A549 (cell line): ENCODE results near the gene SUN1. TPM values are rescaled to one million over a fixed set of nuclear protein-coding genes. Genes with fewer than 3 reads are reported as not detected.

Experiments used
- ATAC-seq, 2 experiments: fragments of 200-7000 bp in 1 of 2; fragments of >200 bp in 1 of 2; cut with Nextera tagmentation in 1 of 2; cut with Tn5 transposase in 1 of 2; 3 replicates each; pipeline versions ENCODE4 v1.8.0 to v1.9.1; 2018 to 2020; ENCODE audit warnings: mild to moderate bottlenecking in 1 of 2, moderate library complexity in 1 of 2
- CTCF ChIA-PET: fragments of 300-600 bp; sonication (Branson Sonifier 250); formaldehyde crosslinking; extraction: SDS; loops from one replicate; lab custom pipeline; 2021; ENCODE audit warnings: antibody characterized with exemption, inconsistent platforms; lab: Yijun Ruan, JAX
- POLR2A ChIA-PET: fragments of 350-600 bp; formaldehyde crosslinking; extraction: SDS; loops from one replicate; lab custom pipeline; 2021; ENCODE audit warnings: antibody characterized with exemption, inconsistent platforms; lab: Yijun Ruan, JAX
- DNase-seq, 2 experiments: peaks; one replicate each; pipeline versions ENCODE4 v3.0.0 to v3.0.0-alpha.2; 2011 to 2016; ENCODE audit warnings: low read depth in 1 of 2, low spot score in 1 of 2
- FAIRE-seq: peaks from 2 replicates; lab custom pipeline; 2011; peaks lifted over from hg19 to GRCh38; lab: Jason Lieb, UNC
- H3K27ac ChIP-seq, 2 experiments: fragments of >200 bp; sonication (Bioruptor Twin); formaldehyde crosslinking; 3 replicates each; pipeline ENCODE4 v1.5.1; 2016 to 2017
- H3K4me1 ChIP-seq: fragments of >200 bp; sonication (Bioruptor Twin); formaldehyde crosslinking; 3 replicates; pipeline ENCODE4 v1.6.1; 2016
- H3K4me2 ChIP-seq: fragments of >200 bp; sonication (Bioruptor Twin); formaldehyde crosslinking; 3 replicates; pipeline ENCODE4 v1.6.1; 2016
- H3K4me3 ChIP-seq: fragments of >200 bp; sonication (Bioruptor Twin); formaldehyde crosslinking; 3 replicates; pipeline ENCODE4 v1.5.1; 2016
- H3K9me3 ChIP-seq: fragments of >200 bp; sonication (Bioruptor Twin); formaldehyde crosslinking; 3 replicates; pipeline ENCODE4 v1.6.1; 2016
- ATOH8 ChIP-seq: fragments of 250-450 bp; sonication (Bioruptor Pico); IDR thresholded peaks from 2 replicates; pipeline ENCODE4 v1.5.0; 2020; ENCODE audit warnings: low read depth, mild to moderate bottlenecking, moderate library complexity
- CEBPB ChIP-seq, 2 experiments: fragments of >200 bp in 1 of 2; sonication (Bioruptor Twin) in 1 of 2; formaldehyde crosslinking in 1 of 2; IDR thresholded peaks; 2 replicates each; pipeline ENCODE4 v1.6.1; 2012 to 2016
- CHD2 ChIP-seq: fragments of 150-350 bp; IDR thresholded peaks from 2 replicates; pipeline ENCODE4 v1.6.1; 2014; ENCODE audit warnings: low read length; ENCODE audit not compliant: partially characterized antibody
- CHD4 ChIP-seq: fragments of 200-600 bp; sonication (generic); IDR thresholded peaks from 2 replicates; pipeline ENCODE4 v1.6.1; 2016; ENCODE audit warnings: antibody characterized with exemption, mild to moderate bottlenecking, borderline replicate concordance
- EHMT2 ChIP-seq: fragments of 200-600 bp; sonication (generic); IDR thresholded peaks from 2 replicates; pipeline ENCODE4 v1.6.1; 2016; ENCODE audit warnings: antibody characterized with exemption, low read depth, mild to moderate bottlenecking, moderate library complexity
- ELK1 ChIP-seq: fragments of 150-350 bp; IDR thresholded peaks from 2 replicates; pipeline ENCODE4 v1.6.1; 2014; ENCODE audit warnings: low read depth, mild to moderate bottlenecking, low read length
- ESRRA ChIP-seq: fragments of 150-350 bp; IDR thresholded peaks from 2 replicates; pipeline ENCODE4 v1.6.1; 2014; ENCODE audit warnings: mild to moderate bottlenecking, low read length, borderline replicate concordance
- FOSB ChIP-seq: fragments of 250-450 bp; sonication (Bioruptor Pico); IDR thresholded peaks from 2 replicates; pipeline ENCODE4 v1.5.0; 2020; ENCODE audit warnings: mild to moderate bottlenecking, moderate library complexity
- FOSL2 ChIP-seq, 2 experiments: fragments of 450-650 bp in 1 of 2; fragments of >200 bp in 1 of 2; sonication (Bioruptor Twin) in 1 of 2; formaldehyde crosslinking; IDR thresholded peaks; 2 replicates each; pipeline versions ENCODE4 v1.5.0 to v1.6.1; 2016 to 2020; ENCODE audit warnings: mild to moderate bottlenecking in 1 of 2, moderate library complexity in 1 of 2
- FOXS1 ChIP-seq: fragments of 250-450 bp; sonication (Bioruptor Pico); IDR thresholded peaks from 2 replicates; pipeline ENCODE4 v1.5.0; 2020; ENCODE audit warnings: mild to moderate bottlenecking, moderate library complexity
- GATA3 ChIP-seq: IDR thresholded peaks from 2 replicates; pipeline ENCODE4 v1.6.1; 2012; ENCODE audit warnings: borderline replicate concordance
- HDAC2 ChIP-seq: fragments of 200-600 bp; sonication (generic); IDR thresholded peaks from 2 replicates; pipeline ENCODE4 v1.6.1; 2016
- HEYL ChIP-seq: fragments of 250-450 bp; sonication (Bioruptor Pico); IDR thresholded peaks from 2 replicates; pipeline ENCODE4 v1.8.0; 2021; ENCODE audit warnings: mild to moderate bottlenecking, moderate library complexity
- HOXA7 ChIP-seq: fragments of 250-450 bp; sonication (Bioruptor Pico); IDR thresholded peaks from 2 replicates; pipeline ENCODE4 v1.5.0; 2020; ENCODE audit warnings: mild to moderate bottlenecking, moderate library complexity
- KDM5A ChIP-seq: fragments of 200-600 bp; sonication (generic); IDR thresholded peaks from 2 replicates; pipeline ENCODE4 v1.6.1; 2016; ENCODE audit warnings: antibody characterized with exemption, mild to moderate bottlenecking
- NFE2L2 ChIP-seq: fragments of 150-350 bp; conservative IDR thresholded peaks from 2 replicates; pipeline ENCODE4 v1.6.1; 2014; ENCODE audit warnings: low read length
- NPAS2 ChIP-seq: fragments of 250-450 bp; sonication (Bioruptor Pico); IDR thresholded peaks from 2 replicates; pipeline ENCODE4 v1.8.0; 2022; ENCODE audit warnings: mild to moderate bottlenecking, moderate library complexity, borderline replicate concordance
- NR3C1 ChIP-seq: fragments of >200 bp; sonication (Bioruptor Twin); formaldehyde crosslinking; IDR thresholded peaks from 3 replicates; pipeline ENCODE4 v1.6.1; 2017
- PHF8 ChIP-seq: fragments of 200-600 bp; sonication (generic); IDR thresholded peaks from 2 replicates; pipeline ENCODE4 v1.6.1; 2016; ENCODE audit warnings: low read depth, mild to moderate bottlenecking, antibody characterized with exemption, moderate library complexity, borderline replicate concordance
- POLR2A ChIP-seq: IDR thresholded peaks from 2 replicates; pipeline ENCODE4 v1.6.1; 2012; ENCODE audit warnings: mild to moderate bottlenecking, low read length
- RAD21 ChIP-seq, 2 experiments: fragments of >200 bp in 1 of 2; sonication (Bioruptor Twin) in 1 of 2; formaldehyde crosslinking in 1 of 2; IDR thresholded peaks in 1 of 2; conservative IDR thresholded peaks in 1 of 2; 2 replicates in 1 of 2; 3 replicates in 1 of 2; pipeline ENCODE4 v1.6.1; 2012 to 2018; ENCODE audit warnings: inconsistent platforms in 1 of 2
- RCOR1 ChIP-seq: fragments of 150-350 bp; IDR thresholded peaks from 2 replicates; pipeline ENCODE4 v1.6.1; 2014; ENCODE audit warnings: antibody characterized with exemption, low read length, low read depth
- ZFP36 ChIP-seq: fragments of 450-650 bp; IDR thresholded peaks from 2 replicates; pipeline ENCODE4 v1.6.1; 2014; ENCODE audit warnings: borderline replicate concordance; ENCODE audit not compliant: partially characterized antibody
- ZSCAN20 ChIP-seq: fragments of 250-450 bp; sonication (Bioruptor Pico); IDR thresholded peaks from 2 replicates; pipeline ENCODE4 v1.8.0; 2022; ENCODE audit warnings: mild to moderate bottlenecking, moderate library complexity
- WGBS: methylation state at CpG from one replicate; pipeline ENCODE4 v1.1.6; 2017; ENCODE audit errors: missing lambda C conversion rate; 5-methylcytosine and 5-hydroxymethylcytosine counted together
- polyA plus RNA-seq, 4 experiments: library from polyadenylated mRNA; depleted of rRNA in 3 of 4; stranded (reverse); fragments of >200 nt; fragmentation: RNase III in 1 of 4; extraction: RNeasy Plus Mini Kit Qiagen cat#74134 plus additional on column Dnase treatment in 1 of 4; gene quantifications; 2 replicates in 3 of 4; 3 replicates in 1 of 4; pipeline ENCODE4 v1.2.3, GENCODE V29; 2011 to 2017

Gene SUN1
- polyA plus RNA-seq, 2 of the 4 experiments (the other 2 are of a cell fraction) = 60.7 to 130 TPM

GRCh38 chr7:890868-891267 is 58.6 kb downstream of the SUN1 start:
- CTCF ChIA-PET = interaction anchor here (1.1 to 2.2 kb wide), 2 partner anchors 11 to 19 kb away, joined by 3 to 7 read pairs; no protein-coding TSS in a partner anchor
- Histone ChIP-seq H3K4me2 (no peak overlapping the region), H3K4me3 (no peak overlapping the region), H3K9me3 (no peaks in the 10 kb centered on the region), H3K27ac (no peak overlapping the region), H3K4me1 (no peaks in the 10 kb centered on the region)
- no peak for ATAC-seq
- WGBS = 95% methylated on average over 15 of the region's 15 CpGs
- no peak for DNase-seq
- TF ChIP-seq CHD4 (no peak), RCOR1 (no peak), FOSB (CRISPR knock-in tag) (no peak), ELK1 (no peak), PHF8 (no peak)
- no peak for FAIRE-seq
- POLR2A ChIA-PET = no interaction called here

- Histone ChIP-seq H3K9me3 (no peaks in the 10 kb centered on the region), H3K27ac (no peak overlapping the region), H3K4me3 (no peak overlapping the region), H3K4me2 (no peak overlapping the region), H3K4me1 (no peaks in the 10 kb centered on the region)
- WGBS = 95% methylated on average over 29 of the region's 29 CpGs
- ChIA-PET POLR2A (no interaction called here), CTCF (interaction anchor here (0.8 to 2.2 kb wide), 3 partner anchors 10 to 20 kb away, joined by 3 to 7 read pairs (median 3); no protein-coding TSS in a partner anchor)
- no peak for TF ChIP-seq ZFP36
- TF ChIP-seq EHMT2 = no peak
- TF ChIP-seq ZSCAN20 (CRISPR knock-in tag) = no peak
- TF ChIP-seq GATA3 = no peak
- no peak for TF ChIP-seq POLR2A
- TF ChIP-seq ESRRA = no peak
- no peak for TF ChIP-seq HOXA7 (CRISPR knock-in tag)
- TF ChIP-seq NFE2L2 = no peak
- TF ChIP-seq RAD21 (conservative IDR thresholded peaks at IDR 0.05 in 1 of 2, IDR thresholded peaks at IDR 0.05 in 1 of 2) = no peak
- TF ChIP-seq HEYL (CRISPR knock-in tag) = no peak
- TF ChIP-seq ELK1 = no peak
- no peak for TF ChIP-seq HDAC2
- no peak for TF ChIP-seq CHD2
- TF ChIP-seq NPAS2 (CRISPR knock-in tag) = no peak
- no peak for TF ChIP-seq ATOH8 (CRISPR knock-in tag)
- TF ChIP-seq KDM5A = no peak
- TF ChIP-seq FOXS1 = no peak
- TF ChIP-seq FOSL2 (IDR thresholded peaks at IDR 0.05) = no peak
- TF ChIP-seq FOSL2 (CRISPR knock-in tag; IDR thresholded peaks at IDR 0.05) = no peak
- no peak for TF ChIP-seq NR3C1
- no peak for TF ChIP-seq CEBPB (IDR thresholded peaks at IDR 0.05)
- ATAC-seq (no peak), FAIRE-seq (no peak), DNase-seq (no peak)
These were observed 59.0 kb downstream of the SUN1 start for GRCh38 chr7:891291-891690.
